Measurements from ENCODE around the gene MICALL2. TPM values are rescaled to one million over a fixed set of nuclear protein-coding genes. Genes with fewer than 3 reads are reported as not detected.

Gene MICALL2
- polyA plus RNA-seq, 2 of the 4 experiments (the other 2 are of a cell fraction) = 6.1 to 20.6 TPM

GRCh38 chr7:1412322-1413261, 46.7 kb downstream of the MICALL2 start:
- DNase-seq (ENCODE audit: low read depth in 1 of 2, low spot score in 1 of 2) (peak; percentile 85 to 88), FAIRE-seq (peak; percentile 18), ATAC-seq (peak; percentile 63 to 91)
- Histone ChIP-seq H3K4me3 (peak overlapping the region; percentile 26; the same call in 2 of the 3 replicates), H3K9me3 (no peaks in the 10 kb centered on the region), H3K4me2 (peak overlapping the region; percentile 71), H3K27ac (0 out of 6 replicates have a peak overlapping the region, but pooled peaks of 1 of the 2 experiments have one; percentile 34), H3K4me1 (no peaks in the 10 kb centered on the region)
- ChIA-PET CTCF (interaction anchor here (0.6 to 16.1 kb wide), 32 partner anchors 11 to 500 kb away, joined by 3 to 218 read pairs (median 4); no protein-coding TSS in a partner anchor), POLR2A (no interaction called here)
- WGBS (ENCODE audit: missing lambda C conversion rate) = 17% methylated on average over 24 of the region's 65 CpGs
- TF ChIP-seq SMC3 (IDR thresholded peaks at IDR 0.05) (peak; percentile 95), MYC (IDR thresholded peaks at IDR 0.05; ENCODE audit: borderline replicate concordance, low read length) (peak; percentile 42; the same call in 1 of the 2 replicates), CBX8 (IDR thresholded peaks at IDR 0.05) (no peak), KDM5A (IDR thresholded peaks at IDR 0.05) (no peak), HDAC2 (IDR thresholded peaks at IDR 0.05) (no peak), RAD21 (conservative IDR thresholded peaks at IDR 0.05 in 1 of 2, IDR thresholded peaks at IDR 0.05 in 1 of 2) (peak; percentile 82 to 96), MAZ (IDR thresholded peaks at IDR 0.05; ENCODE audit: borderline replicate concordance, low read depth, low read length) (no peak), MAX (IDR thresholded peaks at IDR 0.05) (peak; percentile 57), HOXB13 (CRISPR knock-in tag; IDR thresholded peaks at IDR 0.05; ENCODE audit: low read depth) (no peak), SREBF2 (IDR thresholded peaks at IDR 0.05) (no peak), TP53 (CRISPR knock-in tag; IDR thresholded peaks at IDR 0.05) (no peak), CTCF (IDR thresholded peaks at IDR 0.05) (peak; percentile 98), HEYL (CRISPR knock-in tag; IDR thresholded peaks at IDR 0.05) (no peak), RARB (CRISPR knock-in tag; IDR thresholded peaks at IDR 0.05) (no peak)
- TF ChIP-seq, protein P1, sequence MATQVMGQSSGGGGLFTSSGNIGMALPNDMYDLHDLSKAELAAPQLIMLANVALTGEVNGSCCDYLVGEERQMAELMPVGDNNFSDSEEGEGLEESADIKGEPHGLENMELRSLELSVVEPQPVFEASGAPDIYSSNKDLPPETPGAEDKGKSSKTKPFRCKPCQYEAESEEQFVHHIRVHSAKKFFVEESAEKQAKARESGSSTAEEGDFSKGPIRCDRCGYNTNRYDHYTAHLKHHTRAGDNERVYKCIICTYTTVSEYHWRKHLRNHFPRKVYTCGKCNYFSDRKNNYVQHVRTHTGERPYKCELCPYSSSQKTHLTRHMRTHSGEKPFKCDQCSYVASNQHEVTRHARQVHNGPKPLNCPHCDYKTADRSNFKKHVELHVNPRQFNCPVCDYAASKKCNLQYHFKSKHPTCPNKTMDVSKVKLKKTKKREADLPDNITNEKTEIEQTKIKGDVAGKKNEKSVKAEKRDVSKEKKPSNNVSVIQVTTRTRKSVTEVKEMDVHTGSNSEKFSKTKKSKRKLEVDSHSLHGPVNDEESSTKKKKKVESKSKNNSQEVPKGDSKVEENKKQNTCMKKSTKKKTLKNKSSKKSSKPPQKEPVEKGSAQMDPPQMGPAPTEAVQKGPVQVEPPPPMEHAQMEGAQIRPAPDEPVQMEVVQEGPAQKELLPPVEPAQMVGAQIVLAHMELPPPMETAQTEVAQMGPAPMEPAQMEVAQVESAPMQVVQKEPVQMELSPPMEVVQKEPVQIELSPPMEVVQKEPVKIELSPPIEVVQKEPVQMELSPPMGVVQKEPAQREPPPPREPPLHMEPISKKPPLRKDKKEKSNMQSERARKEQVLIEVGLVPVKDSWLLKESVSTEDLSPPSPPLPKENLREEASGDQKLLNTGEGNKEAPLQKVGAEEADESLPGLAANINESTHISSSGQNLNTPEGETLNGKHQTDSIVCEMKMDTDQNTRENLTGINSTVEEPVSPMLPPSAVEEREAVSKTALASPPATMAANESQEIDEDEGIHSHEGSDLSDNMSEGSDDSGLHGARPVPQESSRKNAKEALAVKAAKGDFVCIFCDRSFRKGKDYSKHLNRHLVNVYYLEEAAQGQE (IDR thresholded peaks at IDR 0.05) = no peak

- FAIRE-seq (no peak), DNase-seq (ENCODE audit: low read depth in 1 of 2, low spot score in 1 of 2) (no peak), ATAC-seq (no peak)
- no peak overlapping the region for H3K27ac ChIP-seq
- 90% methylated on average over 28 of the region's 28 CpGs for WGBS (ENCODE audit: missing lambda C conversion rate)
- ChIA-PET CTCF (interaction anchor here (1.0 to 16.1 kb wide), 7 partner anchors 10 to 218 kb away, joined by 3 to 218 read pairs (median 16); no protein-coding TSS in a partner anchor), POLR2A (no interaction called here)
- no peaks in the 10 kb centered on the region for H3K4me1 ChIP-seq
- no peak overlapping the region for H3K4me3 ChIP-seq
- H3K4me2 ChIP-seq = no peak overlapping the region
- H3K9me3 ChIP-seq = no peaks in the 10 kb centered on the region
- TF ChIP-seq, protein P2, sequence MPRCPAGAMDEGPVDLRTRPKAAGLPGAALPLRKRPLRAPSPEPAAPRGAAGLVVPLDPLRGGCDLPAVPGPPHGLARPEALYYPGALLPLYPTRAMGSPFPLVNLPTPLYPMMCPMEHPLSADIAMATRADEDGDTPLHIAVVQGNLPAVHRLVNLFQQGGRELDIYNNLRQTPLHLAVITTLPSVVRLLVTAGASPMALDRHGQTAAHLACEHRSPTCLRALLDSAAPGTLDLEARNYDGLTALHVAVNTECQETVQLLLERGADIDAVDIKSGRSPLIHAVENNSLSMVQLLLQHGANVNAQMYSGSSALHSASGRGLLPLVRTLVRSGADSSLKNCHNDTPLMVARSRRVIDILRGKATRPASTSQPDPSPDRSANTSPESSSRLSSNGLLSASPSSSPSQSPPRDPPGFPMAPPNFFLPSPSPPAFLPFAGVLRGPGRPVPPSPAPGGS (IDR thresholded peaks at IDR 0.05) = no peak
- TF ChIP-seq BHLHE40 (IDR thresholded peaks at IDR 0.05; ENCODE audit: low read depth, low read length) (no peak), NR3C1 (IDR thresholded peaks at IDR 0.05) (no peak), CHD4 (IDR thresholded peaks at IDR 0.05; ENCODE audit: borderline replicate concordance) (no peak), FOSB (CRISPR knock-in tag; IDR thresholded peaks at IDR 0.05) (no peak), FOSL2 (IDR thresholded peaks at IDR 0.05) (no peak), FOSL2 (CRISPR knock-in tag; IDR thresholded peaks at IDR 0.05) (no peak), MAFK (IDR thresholded peaks at IDR 0.05; ENCODE audit: partially characterized antibody) (no peak), POLR2A (IDR thresholded peaks at IDR 0.05; ENCODE audit: low read length) (no peak), ELK1 (IDR thresholded peaks at IDR 0.05; ENCODE audit: low read depth, low read length) (no peak), SREBF2 (IDR thresholded peaks at IDR 0.05) (no peak), EHMT2 (IDR thresholded peaks at IDR 0.05; ENCODE audit: low read depth) (no peak), EP300 (IDR thresholded peaks at IDR 0.05) (no peak), RAD21 (conservative IDR thresholded peaks at IDR 0.05 in 1 of 2, IDR thresholded peaks at IDR 0.05 in 1 of 2) (no peak)
- TF ChIP-seq, protein P3, sequence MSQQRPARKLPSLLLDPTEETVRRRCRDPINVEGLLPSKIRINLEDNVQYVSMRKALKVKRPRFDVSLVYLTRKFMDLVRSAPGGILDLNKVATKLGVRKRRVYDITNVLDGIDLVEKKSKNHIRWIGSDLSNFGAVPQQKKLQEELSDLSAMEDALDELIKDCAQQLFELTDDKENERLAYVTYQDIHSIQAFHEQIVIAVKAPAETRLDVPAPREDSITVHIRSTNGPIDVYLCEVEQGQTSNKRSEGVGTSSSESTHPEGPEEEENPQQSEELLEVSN (IDR thresholded peaks at IDR 0.05; ENCODE audit: borderline replicate concordance, low read depth) = no peak
Observed at GRCh38 chr7:1411414-1411813, 47.9 kb downstream of the MICALL2 start.

Data from A549 (cell line).